GM12878 (cell line): Measurements from ENCODE around the gene PPP1R13B. TPM values are rescaled to one million over a fixed set of nuclear protein-coding genes. Genes with fewer than 3 reads are reported as not detected.

ENCODE experiments used
- ATAC-seq: fragments of 200-7000 bp; cut with Tn5 transposase; 3 replicates; pipeline ENCODE4 v1.9.1; 2020; ENCODE audit warnings: mild to moderate bottlenecking, moderate library complexity
- BruUV-seq: library from RNA; stranded (reverse); fragments of 400-500 nt; replicated peaks from 2 replicates; lab custom pipeline; 2021; lab: Mats Ljungman, UMichigan
- CTCF ChIA-PET: fragments of 300-600 bp; sonication (Branson Sonifier 250); formaldehyde crosslinking; extraction: SDS; loops from one replicate; lab custom pipeline; 2021; ENCODE audit warnings: inconsistent platforms; lab: Yijun Ruan, JAX
- POLR2A ChIA-PET: fragments of 350-600 bp; formaldehyde crosslinking; extraction: SDS; loops from one replicate; lab custom pipeline; 2021; ENCODE audit warnings: inconsistent platforms; lab: Charles Lee
- RAD21 ChIA-PET: fragments of 300-600 bp; sonication (Branson Sonifier 250); formaldehyde crosslinking; loops from one replicate; lab custom pipeline; 2023; ENCODE audit warnings: antibody characterized with exemption; ENCODE audit not compliant: unreplicated experiment; lab: Charles Lee
- SMC1A ChIA-PET: fragments of 300-600 bp; sonication (Branson Sonifier 250); formaldehyde crosslinking; loops from one replicate; lab custom pipeline; 2023; ENCODE audit not compliant: unreplicated experiment, uncharacterized antibody; lab: Charles Lee
- DNase-seq: peaks from one replicate; pipeline ENCODE4 v3.0.0-alpha.2; 2011; ENCODE audit warnings: low read depth, low spot score
- FAIRE-seq: peaks from 3 replicates; lab custom pipeline; 2011; peaks lifted over from hg19 to GRCh38; lab: Jason Lieb, UNC
- H2AFZ ChIP-seq: 2 replicates; pipeline ENCODE4 v1.6.0; 2011; ENCODE audit warnings: low read depth, low read length, control low read depth; ENCODE audit not compliant: control insufficient read depth
- H3K27ac ChIP-seq: 2 replicates; pipeline ENCODE4 v1.5.1; 2011; ENCODE audit warnings: control low read depth; ENCODE audit not compliant: control insufficient read depth, insufficient read depth
- H3K27me3 ChIP-seq, 2 experiments: replicated peaks in 1 of 2; 2 replicates each; pipeline versions ENCODE4 v1.6.0 to v1.6.1; 2011; ENCODE audit warnings: low read length in 1 of 2; ENCODE audit not compliant: control insufficient read depth in 2 of 2, insufficient read depth in 2 of 2
- H3K36me3 ChIP-seq, 2 experiments: 2 replicates each; pipeline ENCODE4 v1.5.1; 2011; ENCODE audit warnings: low read length in 1 of 2; ENCODE audit not compliant: control insufficient read depth in 2 of 2, insufficient read depth in 2 of 2
- H3K4me1 ChIP-seq: 2 replicates; pipeline ENCODE4 v1.6.1; 2011; ENCODE audit warnings: mild to moderate bottlenecking, low read length, moderate library complexity, mixed read lengths; ENCODE audit not compliant: control insufficient read depth, insufficient read depth
- H3K4me2 ChIP-seq: 2 replicates; pipeline ENCODE4 v1.6.0; 2011; ENCODE audit warnings: control low read depth; ENCODE audit not compliant: control insufficient read depth, insufficient read depth
- H3K4me3 ChIP-seq: fragments of 200-600 bp; sonication (generic); 2 replicates; pipeline ENCODE4 v1.5.1; 2016
- H3K79me2 ChIP-seq: 2 replicates; pipeline ENCODE4 v1.6.0; 2011; ENCODE audit warnings: low read length; ENCODE audit not compliant: control insufficient read depth, insufficient read depth
- H3K9ac ChIP-seq: 2 replicates; pipeline ENCODE4 v1.8.0; 2011; ENCODE audit warnings: low read length, control low read depth, mixed read lengths; ENCODE audit not compliant: control insufficient read depth, insufficient read depth
- H3K9me3 ChIP-seq: replicated peaks from 3 replicates; pipeline ENCODE4 v1.5.1; 2011; ENCODE audit warnings: mild to moderate bottlenecking, low read length; ENCODE audit not compliant: control insufficient read depth, insufficient read depth
- H4K20me1 ChIP-seq: 2 replicates; pipeline ENCODE4 v1.6.0; 2011; ENCODE audit not compliant: control insufficient read depth, insufficient read depth
- BACH1 ChIP-seq: fragments of 450-650 bp; IDR thresholded peaks from 2 replicates; pipeline ENCODE4 v1.6.1; 2017; ENCODE audit warnings: mild to moderate bottlenecking, borderline replicate concordance
- BCL3 ChIP-seq: IDR thresholded peaks from 2 replicates; pipeline ENCODE4 v1.6.1; 2011; ENCODE audit warnings: borderline replicate concordance, low read depth, mild to moderate bottlenecking, moderate library complexity, low read length; ENCODE audit not compliant: insufficient read depth, poor library complexity, severe bottlenecking
- E2F4 ChIP-seq: IDR thresholded peaks from 2 replicates; pipeline ENCODE4 v1.6.1; 2012; ENCODE audit warnings: low read depth, low read length, improper control_type of control experiment
- EP300 ChIP-seq, 2 experiments: fragments of 150-350 bp in 1 of 2; IDR thresholded peaks; 2 replicates each; pipeline ENCODE4 v1.6.1; 2011 to 2012; ENCODE audit warnings: low read depth in 2 of 2, low read length in 2 of 2, borderline replicate concordance in 1 of 2, improper control_type of control experiment in 1 of 2, inconsistent platforms in 1 of 2; ENCODE audit not compliant: control insufficient read depth in 1 of 2
- GATAD2B ChIP-seq: fragments of 450-650 bp; conservative IDR thresholded peaks from 2 replicates; pipeline ENCODE4 v1.6.1; 2017; ENCODE audit warnings: low read depth, mild to moderate bottlenecking, moderate library complexity
- HCFC1 ChIP-seq: fragments of 150-350 bp; IDR thresholded peaks from 2 replicates; pipeline ENCODE4 v1.6.1; 2014; ENCODE audit warnings: low read length
- LARP7 ChIP-seq: fragments of 450-650 bp; IDR thresholded peaks from 2 replicates; pipeline ENCODE4 v1.6.1; 2017; ENCODE audit warnings: mild to moderate bottlenecking
- NR2F1 ChIP-seq: fragments of 450-650 bp; conservative IDR thresholded peaks from 2 replicates; pipeline ENCODE4 v1.6.1; 2017; ENCODE audit warnings: mild to moderate bottlenecking
- POLR2AphosphoS5 ChIP-seq: IDR thresholded peaks from 2 replicates; pipeline ENCODE4 v1.6.1; 2011; ENCODE audit warnings: mild to moderate bottlenecking, low read length, inconsistent platforms
- SIN3A ChIP-seq: IDR thresholded peaks from 2 replicates; pipeline ENCODE4 v1.6.1; 2012; ENCODE audit warnings: low read depth, low read length, improper control_type of control experiment
- SIX5 ChIP-seq: IDR thresholded peaks from 2 replicates; pipeline ENCODE4 v1.6.1; 2011; ENCODE audit warnings: mild to moderate bottlenecking, low read depth, low read length, moderate library complexity; ENCODE audit not compliant: severe bottlenecking
- TCF12 ChIP-seq: IDR thresholded peaks from 2 replicates; pipeline ENCODE4 v1.6.1; 2011; ENCODE audit warnings: low read depth, mild to moderate bottlenecking, low read length
- TCF7 ChIP-seq: IDR thresholded peaks from 2 replicates; pipeline ENCODE4 v1.6.1; 2014; ENCODE audit warnings: antibody characterized with exemption, borderline replicate concordance
- ZNF384 ChIP-seq: IDR thresholded peaks from 2 replicates; pipeline ENCODE4 v1.6.1; 2012; ENCODE audit warnings: low read depth, mild to moderate bottlenecking, low read length, improper control_type of control experiment, borderline replicate concordance
- ZNF592 ChIP-seq: fragments of 450-650 bp; IDR thresholded peaks from 2 replicates; pipeline ENCODE4 v1.6.1; 2017; ENCODE audit warnings: mild to moderate bottlenecking, moderate library complexity
- WGBS: methylation state at CpG from one replicate; pipeline ENCODE4 v1.1.6; 2016; ENCODE audit warnings: low lambda C conversion rate; ENCODE audit not compliant: insufficient replicate concordance, insufficient coverage; ENCODE audit errors: missing lambda C conversion rate; 5-methylcytosine and 5-hydroxymethylcytosine counted together
- in situ Hi-C: fragments of 300-500 bp; cut with MboI; formaldehyde crosslinking; loops from 9 replicates; pipeline ENCODE4 v1.14.3; 2018; ENCODE audit warnings: mixed read lengths
- intact Hi-C: fragments of 100-400 bp; cut with micrococcal nuclease; formaldehyde crosslinking; loops from one replicate; pipeline ENCODE4 v1.14.2; 2022; ENCODE audit not compliant: unreplicated experiment
- polyA plus RNA-seq, 11 experiments: library from polyadenylated mRNA; depleted of rRNA in 4 of 11; unstranded in 6 of 11; stranded (reverse) in 5 of 11; fragments of >200 nt; fragmentation: Nextera tagmentation in 4 of 11; fragmentation: Illumina TruSeq in 1 of 11; extraction: Ambion mirVana in 4 of 11; extraction: Trizol in 1 of 11; gene quantifications; 1 replicate in 1 of 11; 2 replicates in 10 of 11; pipeline versions ENCODE4 v1.2.1 to v1.2.3, GENCODE V29; 2011 to 2016; ENCODE audit warnings: inconsistent platforms in 2 of 11, missing spikeins in 2 of 11, low read depth in 1 of 11
- total RNA-seq, 4 experiments: library from RNA; depleted of rRNA in 3 of 4; stranded (reverse); fragments of >200 nt in 3 of 4; fragmentation: Illumina TruSeq in 1 of 4; extraction: Trizol in 1 of 4; gene quantifications; 2 replicates each; pipeline versions ENCODE4 v1.2.1 to v1.2.3, GENCODE V29; 2013 to 2021

PPP1R13B gene
- total and polyA plus RNA-seq, 10 of the 15 experiments (the other 5 are each of a cell fraction or from before 2014, with no cell fraction given), result 0.16 to 8.1 (median 3.2) TPM

GRCh38 chr14:103879570-103880347 lies 32.4 kb upstream of the PPP1R13B start:
- ChIA-PET SMC1A (interaction anchor here (0.6 to 0.7 kb wide), 2 partner anchors 56 to 74 kb away, joined by 3 read pairs; no protein-coding TSS in a partner anchor), RAD21 (no interaction called here), CTCF (interaction anchor here (1.1 to 1.5 kb wide), 2 partner anchors 21 kb away, joined by 4 to 6 read pairs; no protein-coding TSS in a partner anchor), POLR2A (no interaction called here)
- 30% methylated on average over 31 of the region's 34 CpGs for WGBS
- no TSS peak for BruUV-seq
- Histone ChIP-seq H3K36me3 (no peaks in the 10 kb centered on the region), H3K27me3 (peaks cover 0 to 3% of the 10 kb centered on the region in 2 experiments; a peak in 2 of 4 replicates), H3K79me2 (no peaks in the 10 kb centered on the region), H3K4me1 (no peaks in the 10 kb centered on the region; the same call in 1 of the 2 replicates), H3K4me2 (peak overlapping the region; percentile 41), H3K9me3 (no peaks in the 10 kb centered on the region), H4K20me1 (no peaks in the 10 kb centered on the region), H3K9ac (no peak overlapping the region), H3K4me3 (no peak overlapping the region), H3K27ac (no peak overlapping the region), H2AFZ (no peak overlapping the region; the same call in 1 of the 2 replicates)
- TF ChIP-seq EP300 (IDR thresholded peaks at IDR 0.05; ENCODE audit: borderline replicate concordance in 1 of 2, control insufficient read depth in 1 of 2, low read depth in 2 of 2, low read length in 2 of 2), result no peak
- TF ChIP-seq LARP7, result no peak
- no peak for TF ChIP-seq TCF12
- TF ChIP-seq ZNF384, result no peak
- TF ChIP-seq E2F4, result no peak
- no peak for TF ChIP-seq TCF7
- no peak for TF ChIP-seq ZNF592
- no peak for TF ChIP-seq BCL3
- no peak for TF ChIP-seq HCFC1
- TF ChIP-seq BACH1, result no peak
- no peak for TF ChIP-seq SIX5
- no peak for TF ChIP-seq POLR2AphosphoS5
- TF ChIP-seq SIN3A, result no peak
- no peak for TF ChIP-seq NR2F1
- TF ChIP-seq GATAD2B, result no peak
- DNase-seq, result no peak
- in situ Hi-C loops, result no loop called here
- no peak for ATAC-seq
- intact Hi-C loops, result no loop called here
- FAIRE-seq, result no peak
